Endothelial cell of umbilical vein (primary cell): Measurements from ENCODE around the gene RBAK. TPM values are rescaled to one million over a fixed set of nuclear protein-coding genes. Genes with fewer than 3 reads are reported as not detected.

Source experiments
- BruUV-seq: library from RNA; stranded (reverse); fragments of 400-500 nt; replicated peaks from 2 replicates; lab custom pipeline; 2021; lab: Mats Ljungman, UMichigan
- CTCF ChIA-PET: fragments of 300-600, 350-600 bp; sonication (Branson Sonifier 250); formaldehyde crosslinking; loops from one replicate; lab custom pipeline; 2021; ENCODE audit warnings: antibody characterized with exemption, inconsistent platforms; lab: Charles Lee
- POLR2A ChIA-PET: fragments of 300-600, 350-600 bp; sonication (Branson Sonifier 250); formaldehyde crosslinking; loops from one replicate; lab custom pipeline; 2021; ENCODE audit warnings: antibody characterized with exemption, inconsistent platforms; lab: Charles Lee
- DNase-seq: peaks from one replicate; pipeline ENCODE4 v3.0.0-alpha.2; 2011; ENCODE audit warnings: low read depth, low spot score
- FAIRE-seq: peaks from 2 replicates; lab custom pipeline; 2011; peaks lifted over from hg19 to GRCh38; lab: Jason Lieb, UNC
- H2AFZ ChIP-seq: 2 replicates; pipeline ENCODE4 v1.6.0; 2012; ENCODE audit warnings: low read depth, low read length, control low read depth, inconsistent platforms
- H3K27ac ChIP-seq: 2 replicates; pipeline ENCODE4 v1.5.1; 2011; ENCODE audit warnings: low read depth, mild to moderate bottlenecking, control low read depth, low read length, moderate library complexity; ENCODE audit not compliant: insufficient read depth
- H3K27me3 ChIP-seq, 2 experiments: 2 replicates each; pipeline versions ENCODE4 v1.6.0 to v1.6.1; 2011; ENCODE audit warnings: low read length in 2 of 2, mixed read lengths in 1 of 2; ENCODE audit not compliant: control insufficient read depth in 2 of 2, insufficient read depth in 2 of 2
- H3K36me3 ChIP-seq, 2 experiments: 2 replicates in 1 of 2; 3 replicates in 1 of 2; pipeline ENCODE4 v1.5.1; 2011; ENCODE audit warnings: low read length in 2 of 2, mild to moderate bottlenecking in 1 of 2, moderate library complexity in 1 of 2; ENCODE audit not compliant: control insufficient read depth in 2 of 2, insufficient read depth in 2 of 2; ENCODE audit errors: extremely low read depth in 1 of 2
- H3K4me1 ChIP-seq: 3 replicates; pipeline ENCODE4 v1.5.1; 2011; ENCODE audit warnings: mild to moderate bottlenecking, low read length; ENCODE audit not compliant: control insufficient read depth, insufficient read depth; ENCODE audit errors: extremely low read depth
- H3K4me2 ChIP-seq: 2 replicates; pipeline ENCODE4 v1.6.1; 2011; ENCODE audit warnings: low read length, control low read depth, mixed read lengths; ENCODE audit not compliant: insufficient read depth
- H3K4me3 ChIP-seq, 3 experiments: fragments of 200-600 bp in 1 of 3; sonication (generic), shearing (Covaris generic) in 1 of 3; replicated peaks in 1 of 3; 2 replicates each; pipeline ENCODE4 v1.5.1; 2011 to 2016; ENCODE audit warnings: control low read depth in 3 of 3, low read length in 3 of 3, mild to moderate bottlenecking in 2 of 3, inconsistent platforms in 1 of 3, low read depth in 1 of 3, moderate library complexity in 1 of 3; ENCODE audit not compliant: insufficient read depth in 1 of 3
- H3K79me2 ChIP-seq: 2 replicates; pipeline ENCODE4 v1.6.0; 2012; ENCODE audit warnings: low read length, inconsistent platforms; ENCODE audit not compliant: control insufficient read depth, insufficient read depth
- H3K9ac ChIP-seq: replicated peaks from 2 replicates; pipeline ENCODE3; 2011; ENCODE audit warnings: low read length, control low read depth; ENCODE audit not compliant: insufficient read depth; ENCODE audit errors: extremely low read depth
- H3K9me1 ChIP-seq: replicated peaks from 3 replicates; pipeline ENCODE4 v1.6.0; 2011; ENCODE audit warnings: mild to moderate bottlenecking, low read length; ENCODE audit not compliant: control insufficient read depth, insufficient read depth; ENCODE audit errors: extremely low read depth
- H3K9me3 ChIP-seq: replicated peaks from 2 replicates; pipeline ENCODE4 v1.5.1; 2012; ENCODE audit warnings: low read length, inconsistent platforms; ENCODE audit not compliant: control insufficient read depth, insufficient read depth
- H4K20me1 ChIP-seq: replicated peaks from 2 replicates; pipeline ENCODE3; 2011; ENCODE audit warnings: mild to moderate bottlenecking, low read length; ENCODE audit not compliant: control insufficient read depth, insufficient read depth; ENCODE audit errors: extremely low read depth
- EZH2 ChIP-seq: IDR thresholded peaks from 2 replicates; pipeline ENCODE4 v1.6.1; 2012; ENCODE audit warnings: borderline replicate concordance, low read depth, mild to moderate bottlenecking, moderate library complexity, low read length, inconsistent platforms; ENCODE audit not compliant: severe bottlenecking
- FOS ChIP-seq: IDR thresholded peaks from 2 replicates; pipeline ENCODE4 v1.6.1; 2011; ENCODE audit warnings: mild to moderate bottlenecking, low read length, moderate library complexity, borderline replicate concordance; ENCODE audit not compliant: insufficient read depth
- GATA2 ChIP-seq: IDR thresholded peaks from 2 replicates; pipeline ENCODE4 v1.7.0; 2011; ENCODE audit warnings: low read depth, mild to moderate bottlenecking, moderate library complexity, mixed read lengths, low read length; ENCODE audit not compliant: insufficient read length, insufficient read depth
- JUN ChIP-seq: IDR thresholded peaks from 2 replicates; pipeline ENCODE4 v1.6.1; 2011; ENCODE audit warnings: borderline replicate concordance, low read depth; ENCODE audit not compliant: insufficient read length, insufficient read depth
- MYC ChIP-seq: IDR thresholded peaks from one replicate; pipeline ENCODE4 v1.6.1; 2011; ENCODE audit warnings: mild to moderate bottlenecking, low read depth, low read length
- POLR2A ChIP-seq: IDR thresholded peaks from 2 replicates; pipeline ENCODE4 v1.6.1; 2012; ENCODE audit warnings: low read depth, mild to moderate bottlenecking, control low read depth, low read length
- POLR2AphosphoS5 ChIP-seq: IDR thresholded peaks from 2 replicates; pipeline ENCODE4 v1.6.1; 2012; ENCODE audit warnings: low read depth, mild to moderate bottlenecking, control low read depth, low read length, moderate library complexity; ENCODE audit not compliant: insufficient read depth
- dilution Hi-C: fragments of 300-500 bp; cut with MboI; formaldehyde crosslinking; loops from one replicate; pipeline ENCODE4 v1.15.0; 2019; ENCODE audit warnings: low sequenced_read_pairs; ENCODE audit not compliant: extremely low pct_ligation_motif_present
- intact Hi-C: fragments of 100-400 bp; cut with micrococcal nuclease; formaldehyde crosslinking; loops from one replicate; pipeline ENCODE4 v1.10.0; 2022
- polyA plus RNA-seq, 4 experiments: library from polyadenylated mRNA; depleted of rRNA in 3 of 4; stranded (reverse) in 3 of 4; unstranded in 1 of 4; fragments of >200 nt; gene quantifications; 2 replicates each; pipeline versions ENCODE4 v1.2.1 to v1.2.3, GENCODE V29; 2011 to 2012; ENCODE audit warnings: missing spikeins in 1 of 4
- total RNA-seq: library from RNA; stranded (reverse); gene quantifications from 2 replicates; pipeline ENCODE4 v1.2.3, GENCODE V29; 2021
- TF ChIP-seq, protein P1 (sequence below), 2 donors: IDR thresholded peaks; 1 replicate in 1 of 2; 2 replicates in 1 of 2; pipeline ENCODE4 v1.5.1; 2011; ENCODE audit warnings: low read length in 2 of 2, mild to moderate bottlenecking in 2 of 2, moderate library complexity in 2 of 2, control low read depth in 1 of 2, inconsistent platforms in 1 of 2, low read depth in 1 of 2; ENCODE audit not compliant: insufficient read depth in 1 of 2; ENCODE audit errors: extremely low read depth in 1 of 2
- TF ChIP-seq, protein P2 (sequence below): IDR thresholded peaks from 2 replicates; pipeline ENCODE4 v1.6.1; 2011; ENCODE audit not compliant: insufficient read depth, insufficient read length

RBAK gene
- total and polyA plus RNA-seq, 2 donors (not counting 3 experiments of a cell fraction or from before 2014, with no cell fraction given): 1.4 to 8.6 TPM

DNA sequence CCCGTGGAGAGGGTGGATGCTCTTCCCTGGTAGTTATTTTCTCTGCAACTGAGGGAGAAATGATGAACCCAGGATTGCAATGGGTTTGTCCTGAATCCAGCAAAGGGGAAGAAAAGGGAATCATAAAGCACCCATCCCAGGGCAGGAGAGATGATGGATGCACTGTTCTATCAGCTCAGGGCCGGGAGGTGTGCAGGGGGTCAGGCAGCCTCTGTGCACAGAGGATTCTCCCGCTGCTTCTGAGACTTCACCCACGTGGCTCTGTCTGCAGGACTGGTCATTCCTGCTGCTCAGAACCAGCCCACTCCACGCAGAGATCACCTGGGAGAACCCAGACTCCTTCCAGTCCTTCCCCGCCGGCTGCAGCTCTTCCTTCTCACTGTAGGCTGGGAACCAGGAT, 70.7 kb downstream of the RBAK start:
- Histone ChIP-seq H3K9me3 (no peaks in the 10 kb centered on the region), H3K27ac (no peak overlapping the region), H3K27me3 (no peaks in the 10 kb centered on the region), H3K9me1 (no peaks in the 10 kb centered on the region), H4K20me1 (no peaks in the 10 kb centered on the region), H3K9ac (no peak overlapping the region), H3K36me3 (no peaks in the 10 kb centered on the region), H3K79me2 (no peaks in the 10 kb centered on the region), H3K4me2 (no peak overlapping the region), H2AFZ (no peak overlapping the region), H3K4me1 (no peaks in the 10 kb centered on the region), H3K4me3 (no peak overlapping the region)
- intact Hi-C loops (no loop called here), dilution Hi-C loops (no loop called here)
- FAIRE-seq (no peak), DNase-seq (no peak)
- TF ChIP-seq JUN: no peak
- no peak for TF ChIP-seq MYC
- TF ChIP-seq POLR2A: no peak
- no peak for TF ChIP-seq FOS
- TF ChIP-seq, protein P1, sequence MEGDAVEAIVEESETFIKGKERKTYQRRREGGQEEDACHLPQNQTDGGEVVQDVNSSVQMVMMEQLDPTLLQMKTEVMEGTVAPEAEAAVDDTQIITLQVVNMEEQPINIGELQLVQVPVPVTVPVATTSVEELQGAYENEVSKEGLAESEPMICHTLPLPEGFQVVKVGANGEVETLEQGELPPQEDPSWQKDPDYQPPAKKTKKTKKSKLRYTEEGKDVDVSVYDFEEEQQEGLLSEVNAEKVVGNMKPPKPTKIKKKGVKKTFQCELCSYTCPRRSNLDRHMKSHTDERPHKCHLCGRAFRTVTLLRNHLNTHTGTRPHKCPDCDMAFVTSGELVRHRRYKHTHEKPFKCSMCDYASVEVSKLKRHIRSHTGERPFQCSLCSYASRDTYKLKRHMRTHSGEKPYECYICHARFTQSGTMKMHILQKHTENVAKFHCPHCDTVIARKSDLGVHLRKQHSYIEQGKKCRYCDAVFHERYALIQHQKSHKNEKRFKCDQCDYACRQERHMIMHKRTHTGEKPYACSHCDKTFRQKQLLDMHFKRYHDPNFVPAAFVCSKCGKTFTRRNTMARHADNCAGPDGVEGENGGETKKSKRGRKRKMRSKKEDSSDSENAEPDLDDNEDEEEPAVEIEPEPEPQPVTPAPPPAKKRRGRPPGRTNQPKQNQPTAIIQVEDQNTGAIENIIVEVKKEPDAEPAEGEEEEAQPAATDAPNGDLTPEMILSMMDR (IDR thresholded peaks at IDR 0.05; ENCODE audit: extremely low read depth in 1 of 2, insufficient read depth in 1 of 2, low read depth in 1 of 2, low read length in 2 of 2): no peak
- no peak for TF ChIP-seq EZH2
- TF ChIP-seq POLR2AphosphoS5: no peak
- TF ChIP-seq, protein P2, sequence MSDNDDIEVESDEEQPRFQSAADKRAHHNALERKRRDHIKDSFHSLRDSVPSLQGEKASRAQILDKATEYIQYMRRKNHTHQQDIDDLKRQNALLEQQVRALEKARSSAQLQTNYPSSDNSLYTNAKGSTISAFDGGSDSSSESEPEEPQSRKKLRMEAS: no peak
- no peak for TF ChIP-seq GATA2
- CTCF ChIA-PET: no interaction called here
- BruUV-seq: no TSS peak
- POLR2A ChIA-PET: no interaction called here
